ENCODE measurements around the gene MCTP2.
A peak's percentile ranks its signal among the peaks of the same experiment; 100 is the strongest.

MCTP2 gene

DNA sequence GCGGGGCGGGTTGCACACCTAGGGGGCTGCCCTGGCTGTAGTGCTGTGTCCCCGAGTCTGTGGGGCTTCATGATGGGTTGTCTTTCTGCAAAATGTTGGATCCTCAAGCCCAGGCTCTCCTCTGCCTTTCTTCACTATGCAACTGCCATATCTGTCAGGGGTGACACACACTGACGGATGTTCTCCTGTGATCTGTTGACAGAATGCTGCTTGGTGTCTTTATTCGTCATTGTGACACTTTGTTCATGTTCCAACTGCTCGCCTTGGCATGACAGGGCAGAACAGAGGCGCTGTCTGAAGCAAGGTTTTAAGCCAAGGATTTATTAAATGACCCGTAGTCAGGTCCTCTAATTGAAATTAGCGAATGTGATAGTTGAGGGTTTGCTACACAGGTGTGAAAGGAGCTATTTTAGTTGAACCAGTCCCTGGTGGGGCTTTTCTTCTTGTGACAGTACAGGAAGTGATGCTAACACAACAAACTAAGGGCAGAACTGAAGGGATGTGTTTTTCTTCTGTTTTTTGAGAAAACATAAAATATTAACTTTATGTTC, 173.4 kb downstream of the MCTP2 start:
- DNase-seq: no peak

DNA sequence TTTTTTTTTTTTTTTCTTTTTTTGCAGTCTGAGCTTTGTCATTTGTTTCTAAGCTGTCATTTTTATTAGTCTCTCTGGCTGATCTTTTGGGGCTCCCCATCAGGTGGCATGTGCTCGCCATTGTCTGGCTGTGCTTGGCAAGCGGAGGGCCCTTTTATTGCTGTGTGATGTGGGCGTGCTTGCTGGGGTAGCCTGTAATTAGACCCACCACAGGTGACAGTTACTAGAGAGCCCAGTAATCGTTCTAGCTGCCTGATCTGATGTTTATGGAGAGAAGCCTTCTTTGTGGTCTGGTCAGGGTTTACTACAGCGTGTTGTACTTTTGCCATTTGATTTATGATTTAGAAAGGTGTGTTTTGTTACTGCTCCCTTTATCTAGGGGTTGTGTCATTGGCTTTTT, 179.9 kb downstream of the MCTP2 start:
- no peak for DNase-seq

GRCh38 chr15:94411846-94412245, 180.5 kb downstream of the MCTP2 start:
- no peak for DNase-seq

- DNase-seq: peak; percentile 1
Measured at GRCh38 chr15:94412979-94413746, 181.8 kb downstream of the MCTP2 start.

DNA sequence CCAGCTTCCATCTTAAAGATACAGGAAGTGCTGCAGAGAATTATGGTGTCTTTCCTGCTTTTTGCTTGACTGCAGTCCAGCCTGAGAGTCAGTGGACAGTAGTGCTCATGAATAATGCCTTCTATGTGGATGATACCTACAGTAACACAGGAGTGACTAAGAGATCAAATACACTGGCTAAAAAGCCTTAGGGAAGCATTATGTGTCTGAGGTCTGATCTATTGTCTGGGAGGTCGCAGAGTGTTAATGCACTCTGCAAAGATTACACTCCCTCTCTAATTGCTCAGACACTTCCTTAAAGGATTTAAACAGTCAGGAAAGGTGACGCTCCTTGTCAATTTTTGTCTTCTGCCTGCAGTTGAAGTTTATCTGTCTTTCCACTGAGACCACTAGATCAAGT, 183.6 kb downstream of the MCTP2 start:
- DNase-seq: no peak

DNA sequence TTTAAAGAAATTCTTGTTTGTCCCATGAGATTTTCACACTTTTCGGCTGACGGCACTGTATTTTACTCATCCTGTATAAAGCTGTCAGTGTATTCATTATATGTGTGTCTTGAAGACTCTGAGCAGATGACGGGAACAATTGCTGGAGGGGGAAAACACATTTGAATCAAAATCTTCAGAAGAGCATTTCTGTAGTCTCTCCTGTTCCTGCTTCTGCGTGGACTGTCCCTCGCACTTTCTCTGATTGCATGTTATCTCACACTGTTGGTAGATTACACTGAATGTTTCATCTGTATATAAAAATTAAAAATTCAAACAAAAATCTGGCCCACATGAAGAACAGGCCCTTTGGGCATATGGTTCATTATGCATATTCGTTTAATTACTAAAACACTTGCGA, 184.9 kb downstream of the MCTP2 start:
- DNase-seq: no peak

GRCh38 chr15:94416820-94417219, 185.5 kb downstream of the MCTP2 start:
- DNase-seq: no peak

GRCh38 chr15:94417501-94418293, 186.3 kb downstream of the MCTP2 start:
- no peak for DNase-seq

- DNase-seq: no peak
Measured at GRCh38 chr15:94421706-94422105, 190.3 kb downstream of the MCTP2 start.

DNA sequence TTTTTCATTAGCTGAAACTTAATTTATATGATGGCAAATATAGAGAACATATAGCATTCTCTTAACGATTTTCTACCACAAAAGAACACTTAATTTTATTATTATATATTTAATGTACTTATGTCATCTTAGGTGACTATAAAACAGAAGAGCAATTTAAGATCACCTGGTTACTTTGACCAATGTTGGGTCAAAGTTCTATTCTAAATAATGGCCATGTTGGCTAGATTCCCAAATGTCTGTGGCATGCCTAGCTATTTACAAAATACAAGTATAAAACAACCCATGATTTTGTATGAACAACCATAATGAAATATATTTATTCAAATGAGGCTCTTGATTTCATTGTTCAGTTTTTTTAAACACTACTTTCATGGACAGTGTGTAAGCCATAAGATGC, 200.9 kb downstream of the MCTP2 start:
- no peak for DNase-seq

GRCh38 chr15:94439158-94439557, 207.8 kb downstream of the MCTP2 start:
- DNase-seq: no peak

DNA sequence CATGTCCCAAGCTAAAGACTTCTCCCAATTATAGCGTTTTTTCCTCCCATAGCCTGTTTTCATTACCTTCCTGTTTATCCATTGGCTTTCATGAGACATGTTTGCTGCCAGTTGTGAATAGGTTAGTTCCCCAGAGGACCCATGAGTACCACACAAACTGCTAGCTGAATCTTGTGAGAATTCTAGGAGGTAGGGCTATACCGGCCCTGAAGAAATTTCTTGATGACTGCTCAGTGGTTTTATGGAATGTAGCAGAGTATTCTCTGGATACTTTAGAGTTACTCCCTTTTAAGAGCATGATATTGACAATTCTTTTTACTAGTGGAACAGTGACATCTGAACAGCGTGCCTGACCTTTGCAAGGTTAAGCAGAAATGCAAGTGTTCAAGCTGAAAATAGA, 210.4 kb downstream of the MCTP2 start:
- DNase-seq: no peak

GRCh38 chr15:94442480-94442879, 211.1 kb downstream of the MCTP2 start:
- no peak for DNase-seq

DNA sequence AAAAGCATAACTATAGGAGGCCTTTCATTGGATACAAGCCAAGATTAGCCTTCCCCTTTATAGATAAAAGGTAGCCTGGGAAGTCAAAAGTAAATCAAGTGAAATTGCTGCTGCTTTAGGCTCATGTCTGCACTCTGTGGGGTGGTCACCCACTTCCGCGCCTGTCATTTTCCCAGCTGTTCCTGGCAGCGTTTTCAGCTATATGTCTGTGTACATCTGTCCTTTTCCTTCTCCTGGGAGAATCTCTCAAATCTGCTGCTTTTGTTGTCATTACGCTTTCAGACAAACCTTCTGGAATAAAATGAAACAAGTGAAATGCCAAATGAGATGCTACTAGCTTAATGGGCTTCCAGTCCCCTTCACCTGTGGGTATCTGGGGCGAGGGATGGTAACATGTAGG, 211.8 kb downstream of the MCTP2 start:
- DNase-seq: no peak

DNA sequence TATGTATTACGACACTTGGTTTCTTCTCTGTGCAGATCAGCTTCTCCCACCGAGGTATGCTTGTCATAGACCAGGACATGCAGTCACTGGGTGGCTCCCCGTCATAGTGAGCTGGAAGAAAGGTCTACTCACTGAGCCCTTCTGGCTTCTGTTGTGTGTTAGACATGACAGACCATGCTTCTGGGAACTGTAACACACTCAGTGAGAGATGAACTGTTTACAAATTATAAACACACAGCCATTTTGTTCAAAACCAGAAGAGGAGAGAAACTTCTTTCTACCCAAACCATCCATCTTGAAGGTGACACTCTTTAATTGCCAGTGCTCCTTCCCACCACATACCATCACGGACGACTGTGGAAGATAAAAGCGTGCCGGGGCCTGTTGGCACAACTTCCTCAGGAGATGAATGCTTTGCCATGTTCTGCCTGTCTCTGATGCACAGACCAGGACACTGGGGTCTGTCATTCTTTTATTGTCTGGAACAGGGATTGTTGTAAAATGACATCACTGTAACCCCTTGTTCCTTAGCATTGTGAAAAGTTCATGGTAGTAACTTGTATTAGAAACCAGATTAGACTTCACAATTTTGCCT, 214.3 kb downstream of the MCTP2 start:
- no peak for DNase-seq

- DNase-seq: no peak
Measured at GRCh38 chr15:94446441-94446840, 215.1 kb downstream of the MCTP2 start.

DNA sequence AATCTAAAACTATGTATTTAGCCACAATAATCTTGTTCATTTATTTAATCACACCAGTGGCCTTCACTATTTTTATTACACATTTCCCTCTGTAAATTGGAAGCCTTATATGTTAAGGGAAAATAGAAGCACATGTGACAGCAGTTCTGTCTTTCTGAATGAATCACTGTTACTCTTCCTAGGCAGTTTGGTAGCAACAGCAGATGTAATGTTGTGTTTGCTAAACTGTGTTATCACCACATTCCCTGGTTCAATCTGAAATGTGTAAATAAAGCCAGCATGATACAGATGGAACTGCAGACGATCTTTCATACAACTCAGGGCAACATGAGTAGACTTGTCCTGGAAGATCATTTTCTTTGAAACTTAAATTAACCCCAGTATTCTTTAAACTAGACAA, 220.1 kb downstream of the MCTP2 start:
- DNase-seq: no peak

- DNase-seq: no peak
Measured at GRCh38 chr15:94453227-94453988, 222.0 kb downstream of the MCTP2 start.

DNA sequence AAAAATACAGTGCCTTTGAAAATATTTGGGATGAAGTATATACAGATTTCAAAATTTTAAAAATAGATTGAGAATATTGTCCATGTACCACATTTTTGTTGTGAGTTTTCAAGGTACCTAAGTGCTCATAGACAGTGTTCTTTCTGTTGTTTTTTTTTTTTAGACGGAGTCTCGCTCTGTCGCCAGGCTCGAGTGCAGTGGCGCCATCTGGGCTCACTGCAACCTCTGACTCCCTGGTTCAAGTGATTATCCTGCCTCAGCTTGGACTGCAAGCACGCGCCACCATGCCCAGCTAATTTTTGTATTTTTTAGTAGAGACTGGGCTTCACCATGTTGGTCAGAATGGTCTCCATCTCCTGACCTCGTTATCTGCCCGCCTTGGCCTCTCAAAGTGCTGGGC, 223.9 kb downstream of the MCTP2 start:
- no peak for DNase-seq

GRCh38 chr15:94456226-94456625, 224.9 kb downstream of the MCTP2 start:
- no peak for DNase-seq

DNA sequence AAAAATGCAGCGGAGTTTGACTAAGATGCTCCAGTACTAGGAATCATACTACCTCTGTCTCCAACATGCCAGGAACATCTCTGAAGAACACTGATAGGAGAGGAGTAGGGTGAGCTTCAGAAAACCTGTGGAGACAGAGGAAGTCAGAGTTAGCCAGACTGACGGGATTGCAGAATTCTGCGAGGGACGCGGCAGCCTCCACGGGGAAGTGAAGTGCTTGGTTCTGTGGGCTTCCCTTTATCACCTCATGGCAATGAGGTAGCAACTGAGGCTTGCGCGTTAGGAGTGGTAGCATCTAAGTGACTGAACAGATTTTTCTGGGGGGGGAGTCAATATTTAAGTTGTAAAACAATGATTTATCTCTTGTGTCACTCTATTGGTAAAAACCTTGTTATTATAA, 226.3 kb downstream of the MCTP2 start:
- DNase-seq: no peak

- DNase-seq: no peak
Measured at GRCh38 chr15:94460624-94461023, 229.3 kb downstream of the MCTP2 start.

DNA sequence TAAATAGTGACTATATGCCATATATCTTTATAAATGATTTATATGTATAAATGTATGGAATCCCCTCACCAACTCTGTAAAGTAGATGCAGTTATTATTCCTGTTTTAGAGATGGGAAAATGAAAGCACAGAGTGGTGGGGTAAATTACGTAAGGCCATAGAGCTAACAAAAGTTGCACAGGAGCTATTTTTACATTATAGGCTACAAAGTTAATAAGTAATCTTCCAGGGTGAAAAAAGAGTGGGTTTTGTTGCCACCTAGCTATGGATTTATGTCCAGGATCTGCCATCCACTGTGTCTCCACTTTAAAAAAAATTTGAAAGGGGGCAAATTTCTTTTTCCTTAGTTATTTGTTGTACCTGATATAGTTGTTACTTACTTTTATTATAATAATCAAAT, 235.7 kb downstream of the MCTP2 start:
- DNase-seq: no peak

Data from CD4-positive, alpha-beta T cell treated with Interleukin-12 subunit alpha and Interleukin-12 subunit beta, for 1 hour (primary cell).